A549 (cell line): Measurements from ENCODE around the gene SLC16A3. TPM values are rescaled to one million over a fixed set of nuclear protein-coding genes. Genes with fewer than 3 reads are reported as not detected.
A peak's percentile ranks its signal among the peaks of the same experiment; 100 is the strongest.
"Not testable (repeated sequence)": the region's sequence is repeated elsewhere in the genome, so short reads cannot be mapped to it uniquely, and the experiment has no call there.

Experiments
- ATAC-seq, 2 experiments: fragments of 200-7000 bp in 1 of 2; fragments of >200 bp in 1 of 2; cut with Nextera tagmentation in 1 of 2; cut with Tn5 transposase in 1 of 2; 3 replicates each; pipeline versions ENCODE4 v1.8.0 to v1.9.1; 2018 to 2020; ENCODE audit warnings: mild to moderate bottlenecking in 1 of 2, moderate library complexity in 1 of 2
- CTCF ChIA-PET: fragments of 300-600 bp; sonication (Branson Sonifier 250); formaldehyde crosslinking; extraction: SDS; loops from one replicate; lab custom pipeline; 2021; ENCODE audit warnings: antibody characterized with exemption, inconsistent platforms; lab: Yijun Ruan, JAX
- POLR2A ChIA-PET: fragments of 350-600 bp; formaldehyde crosslinking; extraction: SDS; loops from one replicate; lab custom pipeline; 2021; ENCODE audit warnings: antibody characterized with exemption, inconsistent platforms; lab: Yijun Ruan, JAX
- DNase-seq, 2 experiments: peaks; one replicate each; pipeline versions ENCODE4 v3.0.0 to v3.0.0-alpha.2; 2011 to 2016; ENCODE audit warnings: low read depth in 1 of 2, low spot score in 1 of 2
- FAIRE-seq: peaks from 2 replicates; lab custom pipeline; 2011; peaks lifted over from hg19 to GRCh38; lab: Jason Lieb, UNC
- H3K27ac ChIP-seq, 2 experiments: fragments of >200 bp; sonication (Bioruptor Twin); formaldehyde crosslinking; 3 replicates each; pipeline ENCODE4 v1.5.1; 2016 to 2017
- H3K4me1 ChIP-seq: fragments of >200 bp; sonication (Bioruptor Twin); formaldehyde crosslinking; 3 replicates; pipeline ENCODE4 v1.6.1; 2016
- H3K4me2 ChIP-seq: fragments of >200 bp; sonication (Bioruptor Twin); formaldehyde crosslinking; 3 replicates; pipeline ENCODE4 v1.6.1; 2016
- H3K4me3 ChIP-seq: fragments of >200 bp; sonication (Bioruptor Twin); formaldehyde crosslinking; 3 replicates; pipeline ENCODE4 v1.5.1; 2016
- H3K9me3 ChIP-seq: fragments of >200 bp; sonication (Bioruptor Twin); formaldehyde crosslinking; 3 replicates; pipeline ENCODE4 v1.6.1; 2016
- BHLHE40 ChIP-seq: IDR thresholded peaks from 2 replicates; pipeline ENCODE4 v1.6.1; 2012; ENCODE audit warnings: low read depth, low read length, inconsistent platforms
- CEBPB ChIP-seq, 2 experiments: fragments of >200 bp in 1 of 2; sonication (Bioruptor Twin) in 1 of 2; formaldehyde crosslinking in 1 of 2; IDR thresholded peaks; 2 replicates each; pipeline ENCODE4 v1.6.1; 2012 to 2016
- EHF ChIP-seq: fragments of 250-450 bp; sonication (Bioruptor Pico); IDR thresholded peaks from 2 replicates; pipeline ENCODE4 v1.5.0; 2020; ENCODE audit warnings: mild to moderate bottlenecking
- EHMT2 ChIP-seq: fragments of 200-600 bp; sonication (generic); IDR thresholded peaks from 2 replicates; pipeline ENCODE4 v1.6.1; 2016; ENCODE audit warnings: antibody characterized with exemption, low read depth, mild to moderate bottlenecking, moderate library complexity
- FOSL2 ChIP-seq, 2 experiments: fragments of 450-650 bp in 1 of 2; fragments of >200 bp in 1 of 2; sonication (Bioruptor Twin) in 1 of 2; formaldehyde crosslinking; IDR thresholded peaks; 2 replicates each; pipeline versions ENCODE4 v1.5.0 to v1.6.1; 2016 to 2020; ENCODE audit warnings: mild to moderate bottlenecking in 1 of 2, moderate library complexity in 1 of 2
- HEYL ChIP-seq: fragments of 250-450 bp; sonication (Bioruptor Pico); IDR thresholded peaks from 2 replicates; pipeline ENCODE4 v1.8.0; 2021; ENCODE audit warnings: mild to moderate bottlenecking, moderate library complexity
- HOXB13 ChIP-seq: fragments of 250-450 bp; sonication (Bioruptor Pico); IDR thresholded peaks from 2 replicates; pipeline ENCODE4 v1.5.0; 2020; ENCODE audit warnings: low read depth, mild to moderate bottlenecking, moderate library complexity
- HOXB5 ChIP-seq: fragments of 250-450 bp; sonication (Bioruptor Pico); IDR thresholded peaks from 2 replicates; pipeline ENCODE4 v1.5.0; 2020; ENCODE audit warnings: mild to moderate bottlenecking, moderate library complexity
- JUN ChIP-seq, 2 experiments: fragments of >200 bp; sonication (Bioruptor Twin); formaldehyde crosslinking; IDR thresholded peaks; 2 replicates in 1 of 2; 3 replicates in 1 of 2; pipeline ENCODE4 v1.6.1; 2016 to 2017
- JUNB ChIP-seq: fragments of >200 bp; sonication (Bioruptor Twin); formaldehyde crosslinking; IDR thresholded peaks from 2 replicates; pipeline ENCODE4 v1.6.1; 2016
- MAFK ChIP-seq: fragments of 450-650 bp; IDR thresholded peaks from 2 replicates; pipeline ENCODE4 v1.6.1; 2014; ENCODE audit not compliant: partially characterized antibody
- NFE2L2 ChIP-seq: fragments of 150-350 bp; conservative IDR thresholded peaks from 2 replicates; pipeline ENCODE4 v1.6.1; 2014; ENCODE audit warnings: low read length
- NPAS2 ChIP-seq: fragments of 250-450 bp; sonication (Bioruptor Pico); IDR thresholded peaks from 2 replicates; pipeline ENCODE4 v1.8.0; 2022; ENCODE audit warnings: mild to moderate bottlenecking, moderate library complexity, borderline replicate concordance
- POLR2AphosphoS2 ChIP-seq: conservative IDR thresholded peaks from 2 replicates; pipeline ENCODE4 v1.6.1; 2012; ENCODE audit warnings: low read length, improper control_type of control experiment, inconsistent platforms
- RFX5 ChIP-seq: fragments of 450-650 bp; IDR thresholded peaks from 2 replicates; pipeline ENCODE4 v1.7.1; 2014; ENCODE audit warnings: antibody characterized with exemption, mild to moderate bottlenecking, moderate library complexity
- SMC3 ChIP-seq: fragments of >200 bp; sonication (Bioruptor Twin); formaldehyde crosslinking; IDR thresholded peaks from 3 replicates; pipeline ENCODE4 v1.6.1; 2018; ENCODE audit warnings: inconsistent platforms
- WGBS: methylation state at CpG from one replicate; pipeline ENCODE4 v1.1.6; 2017; ENCODE audit errors: missing lambda C conversion rate; 5-methylcytosine and 5-hydroxymethylcytosine counted together
- polyA plus RNA-seq, 4 experiments: library from polyadenylated mRNA; depleted of rRNA in 3 of 4; stranded (reverse); fragments of >200 nt; fragmentation: RNase III in 1 of 4; extraction: RNeasy Plus Mini Kit Qiagen cat#74134 plus additional on column Dnase treatment in 1 of 4; gene quantifications; 2 replicates in 3 of 4; 3 replicates in 1 of 4; pipeline ENCODE4 v1.2.3, GENCODE V29; 2011 to 2017
- TF ChIP-seq, protein P1 (sequence below): fragments of 200-600 bp; sonication (generic); IDR thresholded peaks from 2 replicates; pipeline ENCODE4 v1.6.1; 2016; ENCODE audit warnings: antibody characterized with exemption, mild to moderate bottlenecking, moderate library complexity
- TF ChIP-seq, protein P2 (sequence below): fragments of >200 bp; sonication (Bioruptor Twin); formaldehyde crosslinking; IDR thresholded peaks from 3 replicates; pipeline ENCODE4 v1.6.1; 2016
- TF ChIP-seq, protein P3 (sequence below): fragments of >200 bp; sonication (Bioruptor Twin); formaldehyde crosslinking; IDR thresholded peaks from 3 replicates; pipeline ENCODE4 v1.5.1; 2016
- TF ChIP-seq, protein P4 (sequence below): fragments of 150-350 bp; IDR thresholded peaks from 2 replicates; pipeline ENCODE4 v1.6.1; 2014; ENCODE audit warnings: low read depth, mild to moderate bottlenecking, low read length
- TF ChIP-seq, protein P5 (sequence below): IDR thresholded peaks from 2 replicates; pipeline ENCODE4 v1.6.1; 2012
- TF ChIP-seq, protein P6 (sequence below): fragments of 250-450 bp; sonication (Bioruptor Pico); IDR thresholded peaks from 2 replicates; pipeline ENCODE4 v1.5.0; 2021; ENCODE audit warnings: mild to moderate bottlenecking, moderate library complexity, borderline replicate concordance
- TF ChIP-seq, protein P7 (sequence below): IDR thresholded peaks from 2 replicates; pipeline ENCODE4 v1.6.1; 2012

Gene SLC16A3
- polyA plus RNA-seq, 2 of the 4 experiments (the other 2 are of a cell fraction): 28.6 to 90.9 TPM

DNA sequence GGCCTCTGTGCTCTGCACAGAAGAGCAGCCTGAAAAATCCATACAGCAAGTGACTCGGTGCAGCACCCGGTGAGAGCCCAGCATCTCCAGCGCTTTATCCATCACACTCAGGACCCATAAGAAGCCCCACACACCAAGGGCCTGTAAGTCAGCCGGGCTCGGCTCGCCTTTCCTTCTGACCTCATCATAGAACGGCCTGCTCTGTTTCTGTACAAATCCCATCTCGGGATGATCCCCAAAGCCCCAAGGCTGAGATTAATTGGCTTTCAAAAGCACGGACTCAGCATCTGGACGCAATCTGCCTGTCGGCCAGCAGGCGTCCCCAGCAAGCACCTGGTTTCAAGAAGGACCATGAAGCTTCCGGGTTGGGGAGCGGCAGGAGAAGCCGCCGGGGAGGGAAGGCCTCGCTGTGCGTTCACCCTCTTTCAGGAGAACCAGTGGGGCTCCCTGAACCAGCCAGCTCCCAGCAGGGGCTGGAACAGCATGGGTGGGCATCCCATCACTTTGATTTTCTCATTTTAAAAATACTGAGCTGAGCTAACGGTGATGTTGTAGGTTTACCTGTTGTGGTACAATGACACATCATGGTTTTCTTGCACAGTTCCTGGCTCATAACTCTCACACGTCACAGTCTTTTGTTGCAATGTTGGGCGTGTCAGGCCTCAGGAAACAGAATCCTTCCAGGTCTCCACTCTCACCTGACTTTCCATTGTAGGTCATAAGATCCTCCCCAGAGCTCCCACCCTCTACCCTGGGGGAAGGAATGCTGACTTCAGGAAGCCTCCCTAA, 22.9 kb upstream of the SLC16A3 start (continued):
- TF ChIP-seq, protein P1, sequence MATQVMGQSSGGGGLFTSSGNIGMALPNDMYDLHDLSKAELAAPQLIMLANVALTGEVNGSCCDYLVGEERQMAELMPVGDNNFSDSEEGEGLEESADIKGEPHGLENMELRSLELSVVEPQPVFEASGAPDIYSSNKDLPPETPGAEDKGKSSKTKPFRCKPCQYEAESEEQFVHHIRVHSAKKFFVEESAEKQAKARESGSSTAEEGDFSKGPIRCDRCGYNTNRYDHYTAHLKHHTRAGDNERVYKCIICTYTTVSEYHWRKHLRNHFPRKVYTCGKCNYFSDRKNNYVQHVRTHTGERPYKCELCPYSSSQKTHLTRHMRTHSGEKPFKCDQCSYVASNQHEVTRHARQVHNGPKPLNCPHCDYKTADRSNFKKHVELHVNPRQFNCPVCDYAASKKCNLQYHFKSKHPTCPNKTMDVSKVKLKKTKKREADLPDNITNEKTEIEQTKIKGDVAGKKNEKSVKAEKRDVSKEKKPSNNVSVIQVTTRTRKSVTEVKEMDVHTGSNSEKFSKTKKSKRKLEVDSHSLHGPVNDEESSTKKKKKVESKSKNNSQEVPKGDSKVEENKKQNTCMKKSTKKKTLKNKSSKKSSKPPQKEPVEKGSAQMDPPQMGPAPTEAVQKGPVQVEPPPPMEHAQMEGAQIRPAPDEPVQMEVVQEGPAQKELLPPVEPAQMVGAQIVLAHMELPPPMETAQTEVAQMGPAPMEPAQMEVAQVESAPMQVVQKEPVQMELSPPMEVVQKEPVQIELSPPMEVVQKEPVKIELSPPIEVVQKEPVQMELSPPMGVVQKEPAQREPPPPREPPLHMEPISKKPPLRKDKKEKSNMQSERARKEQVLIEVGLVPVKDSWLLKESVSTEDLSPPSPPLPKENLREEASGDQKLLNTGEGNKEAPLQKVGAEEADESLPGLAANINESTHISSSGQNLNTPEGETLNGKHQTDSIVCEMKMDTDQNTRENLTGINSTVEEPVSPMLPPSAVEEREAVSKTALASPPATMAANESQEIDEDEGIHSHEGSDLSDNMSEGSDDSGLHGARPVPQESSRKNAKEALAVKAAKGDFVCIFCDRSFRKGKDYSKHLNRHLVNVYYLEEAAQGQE: no peak
- TF ChIP-seq, protein P2, sequence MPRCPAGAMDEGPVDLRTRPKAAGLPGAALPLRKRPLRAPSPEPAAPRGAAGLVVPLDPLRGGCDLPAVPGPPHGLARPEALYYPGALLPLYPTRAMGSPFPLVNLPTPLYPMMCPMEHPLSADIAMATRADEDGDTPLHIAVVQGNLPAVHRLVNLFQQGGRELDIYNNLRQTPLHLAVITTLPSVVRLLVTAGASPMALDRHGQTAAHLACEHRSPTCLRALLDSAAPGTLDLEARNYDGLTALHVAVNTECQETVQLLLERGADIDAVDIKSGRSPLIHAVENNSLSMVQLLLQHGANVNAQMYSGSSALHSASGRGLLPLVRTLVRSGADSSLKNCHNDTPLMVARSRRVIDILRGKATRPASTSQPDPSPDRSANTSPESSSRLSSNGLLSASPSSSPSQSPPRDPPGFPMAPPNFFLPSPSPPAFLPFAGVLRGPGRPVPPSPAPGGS: 0 out of 3 replicates have a peak, but pooled peaks have one; percentile 33
- no peak for TF ChIP-seq BHLHE40
- TF ChIP-seq, protein P3, sequence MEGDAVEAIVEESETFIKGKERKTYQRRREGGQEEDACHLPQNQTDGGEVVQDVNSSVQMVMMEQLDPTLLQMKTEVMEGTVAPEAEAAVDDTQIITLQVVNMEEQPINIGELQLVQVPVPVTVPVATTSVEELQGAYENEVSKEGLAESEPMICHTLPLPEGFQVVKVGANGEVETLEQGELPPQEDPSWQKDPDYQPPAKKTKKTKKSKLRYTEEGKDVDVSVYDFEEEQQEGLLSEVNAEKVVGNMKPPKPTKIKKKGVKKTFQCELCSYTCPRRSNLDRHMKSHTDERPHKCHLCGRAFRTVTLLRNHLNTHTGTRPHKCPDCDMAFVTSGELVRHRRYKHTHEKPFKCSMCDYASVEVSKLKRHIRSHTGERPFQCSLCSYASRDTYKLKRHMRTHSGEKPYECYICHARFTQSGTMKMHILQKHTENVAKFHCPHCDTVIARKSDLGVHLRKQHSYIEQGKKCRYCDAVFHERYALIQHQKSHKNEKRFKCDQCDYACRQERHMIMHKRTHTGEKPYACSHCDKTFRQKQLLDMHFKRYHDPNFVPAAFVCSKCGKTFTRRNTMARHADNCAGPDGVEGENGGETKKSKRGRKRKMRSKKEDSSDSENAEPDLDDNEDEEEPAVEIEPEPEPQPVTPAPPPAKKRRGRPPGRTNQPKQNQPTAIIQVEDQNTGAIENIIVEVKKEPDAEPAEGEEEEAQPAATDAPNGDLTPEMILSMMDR: peak; percentile 78
- TF ChIP-seq, protein P4, sequence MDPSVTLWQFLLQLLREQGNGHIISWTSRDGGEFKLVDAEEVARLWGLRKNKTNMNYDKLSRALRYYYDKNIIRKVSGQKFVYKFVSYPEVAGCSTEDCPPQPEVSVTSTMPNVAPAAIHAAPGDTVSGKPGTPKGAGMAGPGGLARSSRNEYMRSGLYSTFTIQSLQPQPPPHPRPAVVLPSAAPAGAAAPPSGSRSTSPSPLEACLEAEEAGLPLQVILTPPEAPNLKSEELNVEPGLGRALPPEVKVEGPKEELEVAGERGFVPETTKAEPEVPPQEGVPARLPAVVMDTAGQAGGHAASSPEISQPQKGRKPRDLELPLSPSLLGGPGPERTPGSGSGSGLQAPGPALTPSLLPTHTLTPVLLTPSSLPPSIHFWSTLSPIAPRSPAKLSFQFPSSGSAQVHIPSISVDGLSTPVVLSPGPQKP: no peak
- no peak for TF ChIP-seq POLR2AphosphoS2
- no peak for TF ChIP-seq NPAS2
- peak in 1 of 2 experiments; percentile 56; a peak in 1 of 5 replicates for TF ChIP-seq JUN (IDR thresholded peaks at IDR 0.05)
- TF ChIP-seq EHF (CRISPR knock-in tag): peak; percentile 81
- TF ChIP-seq HOXB13 (CRISPR knock-in tag): 0 out of 2 replicates have a peak, but pooled peaks have one; percentile 15
- TF ChIP-seq, protein P5, sequence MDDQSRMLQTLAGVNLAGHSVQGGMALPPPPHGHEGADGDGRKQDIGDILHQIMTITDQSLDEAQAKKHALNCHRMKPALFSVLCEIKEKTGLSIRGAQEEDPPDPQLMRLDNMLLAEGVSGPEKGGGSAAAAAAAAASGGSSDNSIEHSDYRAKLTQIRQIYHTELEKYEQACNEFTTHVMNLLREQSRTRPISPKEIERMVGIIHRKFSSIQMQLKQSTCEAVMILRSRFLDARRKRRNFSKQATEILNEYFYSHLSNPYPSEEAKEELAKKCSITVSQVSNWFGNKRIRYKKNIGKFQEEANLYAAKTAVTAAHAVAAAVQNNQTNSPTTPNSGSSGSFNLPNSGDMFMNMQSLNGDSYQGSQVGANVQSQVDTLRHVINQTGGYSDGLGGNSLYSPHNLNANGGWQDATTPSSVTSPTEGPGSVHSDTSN: 0 out of 2 replicates have a peak, but pooled peaks have one; percentile 56
- TF ChIP-seq HEYL (CRISPR knock-in tag): no peak
- TF ChIP-seq NFE2L2: 0 out of 2 replicates have a peak, but pooled peaks have one; percentile 22
- TF ChIP-seq, protein P6, sequence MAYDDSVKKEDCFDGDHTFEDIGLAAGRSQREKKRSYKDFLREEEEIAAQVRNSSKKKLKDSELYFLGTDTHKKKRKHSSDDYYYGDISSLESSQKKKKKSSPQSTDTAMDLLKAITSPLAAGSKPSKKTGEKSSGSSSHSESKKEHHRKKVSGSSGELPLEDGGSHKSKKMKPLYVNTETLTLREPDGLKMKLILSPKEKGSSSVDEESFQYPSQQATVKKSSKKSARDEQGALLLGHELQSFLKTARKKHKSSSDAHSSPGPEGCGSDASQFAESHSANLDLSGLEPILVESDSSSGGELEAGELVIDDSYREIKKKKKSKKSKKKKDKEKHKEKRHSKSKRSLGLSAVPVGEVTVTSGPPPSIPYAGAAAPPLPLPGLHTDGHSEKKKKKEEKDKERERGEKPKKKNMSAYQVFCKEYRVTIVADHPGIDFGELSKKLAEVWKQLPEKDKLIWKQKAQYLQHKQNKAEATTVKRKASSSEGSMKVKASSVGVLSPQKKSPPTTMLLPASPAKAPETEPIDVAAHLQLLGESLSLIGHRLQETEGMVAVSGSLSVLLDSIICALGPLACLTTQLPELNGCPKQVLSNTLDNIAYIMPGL (CRISPR knock-in tag): no peak
- TF ChIP-seq SMC3: peak; percentile 85
- no peak for TF ChIP-seq FOSL2 (IDR thresholded peaks at IDR 0.05)
- 0 out of 2 replicates have a peak, but pooled peaks have one; percentile 35 for TF ChIP-seq FOSL2 (CRISPR knock-in tag; IDR thresholded peaks at IDR 0.05)
- TF ChIP-seq MAFK: peak; percentile 95
- TF ChIP-seq, protein P7, sequence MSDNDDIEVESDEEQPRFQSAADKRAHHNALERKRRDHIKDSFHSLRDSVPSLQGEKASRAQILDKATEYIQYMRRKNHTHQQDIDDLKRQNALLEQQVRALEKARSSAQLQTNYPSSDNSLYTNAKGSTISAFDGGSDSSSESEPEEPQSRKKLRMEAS: peak; percentile 79
- peak; percentile 78; the same call in 1 of the 2 replicates for TF ChIP-seq HOXB5 (CRISPR knock-in tag)
- TF ChIP-seq CEBPB (IDR thresholded peaks at IDR 0.05): peak in 1 of 2 experiments; percentile 45; a peak in 1 of 4 replicates
- TF ChIP-seq JUNB: no peak
- TF ChIP-seq EHMT2: no peak
- no peak for TF ChIP-seq RFX5

DNA sequence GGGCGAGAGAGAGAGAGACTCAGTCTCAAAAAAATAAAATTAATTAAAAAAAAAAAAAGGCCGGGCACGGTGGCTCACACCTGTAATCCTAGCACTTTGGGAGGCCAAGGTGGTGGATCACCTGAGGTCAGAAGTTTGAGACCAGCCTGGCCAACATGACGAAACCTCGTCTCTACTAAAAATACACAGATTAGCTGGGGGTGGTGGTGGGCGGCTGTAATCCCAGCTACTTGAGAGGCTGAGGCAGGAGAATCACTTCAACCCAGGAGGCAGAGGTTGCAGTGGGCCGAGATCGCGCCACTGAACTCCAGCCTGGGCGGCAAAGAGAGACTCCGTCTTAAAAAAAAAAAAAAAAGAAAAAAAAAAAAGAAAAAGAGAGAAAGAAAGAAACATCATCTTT, 18.2 kb upstream of the SLC16A3 start:
- H3K27ac ChIP-seq, H3K9me3 ChIP-seq, H3K4me3 ChIP-seq, POLR2A ChIA-PET, DNase-seq, ATAC-seq, H3K4me2 ChIP-seq, FAIRE-seq: not testable (repeated sequence)
- WGBS: 94% methylated on average over 11 of the region's 11 CpGs
- CTCF ChIA-PET: interaction anchor here (1.4 kb wide), 1 partner anchor 110 kb away, joined by 3 read pairs; no protein-coding TSS in a partner anchor
- H3K4me1 ChIP-seq: peaks cover 40% of the 10 kb centered on the region
